ENCODE measurements around the gene PPFIA1. TPM values are rescaled to one million over a fixed set of nuclear protein-coding genes. Genes with fewer than 3 reads are reported as not detected.

PPFIA1 gene
- total RNA-seq, 1 donor from 2014 or later, result 45.3 TPM

DNA sequence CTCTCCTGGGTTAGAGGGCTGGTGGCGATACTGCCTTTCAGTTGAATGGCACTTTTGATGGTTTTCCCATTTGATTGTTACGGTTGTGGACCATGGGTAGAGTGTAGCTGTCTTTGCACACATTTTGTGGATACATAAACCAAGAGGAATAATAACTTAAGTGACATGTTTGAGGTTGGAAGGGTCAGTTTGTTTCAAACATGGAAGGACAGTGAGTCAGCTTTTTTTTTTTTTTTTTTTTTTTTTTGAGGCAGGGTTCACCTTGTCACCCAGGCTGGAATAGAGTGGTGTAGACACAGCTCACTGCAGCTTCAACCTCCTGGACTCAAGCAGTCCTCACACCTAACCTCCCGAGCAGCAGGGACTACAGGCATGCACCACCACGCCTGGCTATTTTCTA is 41.1 kb downstream of the PPFIA1 start:
- intact Hi-C loops (cut with micrococcal nuclease), result no loop called here
- DNase-seq, result no peak
- no peak overlapping the region for H3K4me3 ChIP-seq

DNA sequence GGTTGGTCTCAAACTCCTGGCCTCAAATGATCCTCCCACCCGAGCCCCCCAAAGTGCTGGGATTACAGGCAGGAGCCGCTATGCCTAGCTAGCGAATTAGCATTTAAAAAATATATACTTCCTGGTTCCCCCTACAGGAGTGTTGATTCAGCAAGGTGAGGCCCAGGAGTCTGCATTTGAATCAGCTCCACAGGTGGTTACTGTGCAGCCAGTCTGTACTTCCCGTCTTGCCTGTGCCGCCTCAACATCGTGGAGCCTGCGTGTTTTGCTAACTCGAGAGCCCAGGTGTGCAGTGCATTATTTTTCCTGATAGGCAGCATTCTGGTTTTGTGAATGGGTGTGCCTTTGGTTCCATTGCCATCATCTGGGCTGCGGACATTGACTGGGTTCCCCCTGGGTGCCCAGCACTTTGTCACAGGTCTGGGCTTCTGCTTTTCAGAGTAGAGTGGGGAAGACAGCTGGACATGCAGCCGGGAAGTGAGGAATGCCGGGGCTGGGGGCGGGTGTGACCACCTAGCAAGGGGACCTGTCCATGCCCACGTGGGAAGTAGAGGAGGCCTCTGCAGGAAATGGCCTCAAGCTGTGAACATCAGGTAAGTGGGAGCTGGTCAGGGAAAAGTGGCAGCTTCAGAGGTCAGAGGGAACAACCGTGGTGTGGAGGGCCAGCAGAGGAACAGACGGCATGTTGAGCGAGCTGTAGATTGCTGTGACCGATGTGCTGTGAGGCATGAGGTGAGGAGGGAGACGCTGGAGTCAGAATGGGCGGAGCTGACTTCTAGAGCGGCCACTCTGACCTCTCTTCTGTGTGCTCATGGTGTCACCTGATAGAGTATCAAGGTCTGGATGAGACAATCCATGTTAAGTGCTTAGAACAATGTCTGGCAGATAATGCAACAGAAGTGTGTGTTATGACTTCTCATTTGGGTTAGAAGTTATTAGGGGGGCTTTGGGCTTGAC is 42.2 kb downstream of the PPFIA1 start:
- intact Hi-C loops (cut with micrococcal nuclease), result no loop called here
- TF ChIP-seq, protein P1, sequence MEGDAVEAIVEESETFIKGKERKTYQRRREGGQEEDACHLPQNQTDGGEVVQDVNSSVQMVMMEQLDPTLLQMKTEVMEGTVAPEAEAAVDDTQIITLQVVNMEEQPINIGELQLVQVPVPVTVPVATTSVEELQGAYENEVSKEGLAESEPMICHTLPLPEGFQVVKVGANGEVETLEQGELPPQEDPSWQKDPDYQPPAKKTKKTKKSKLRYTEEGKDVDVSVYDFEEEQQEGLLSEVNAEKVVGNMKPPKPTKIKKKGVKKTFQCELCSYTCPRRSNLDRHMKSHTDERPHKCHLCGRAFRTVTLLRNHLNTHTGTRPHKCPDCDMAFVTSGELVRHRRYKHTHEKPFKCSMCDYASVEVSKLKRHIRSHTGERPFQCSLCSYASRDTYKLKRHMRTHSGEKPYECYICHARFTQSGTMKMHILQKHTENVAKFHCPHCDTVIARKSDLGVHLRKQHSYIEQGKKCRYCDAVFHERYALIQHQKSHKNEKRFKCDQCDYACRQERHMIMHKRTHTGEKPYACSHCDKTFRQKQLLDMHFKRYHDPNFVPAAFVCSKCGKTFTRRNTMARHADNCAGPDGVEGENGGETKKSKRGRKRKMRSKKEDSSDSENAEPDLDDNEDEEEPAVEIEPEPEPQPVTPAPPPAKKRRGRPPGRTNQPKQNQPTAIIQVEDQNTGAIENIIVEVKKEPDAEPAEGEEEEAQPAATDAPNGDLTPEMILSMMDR (IDR thresholded peaks at IDR 0.05; ENCODE audit: borderline replicate concordance), result no peak
- H3K27ac ChIP-seq (replicated peaks), result no peak overlapping the region
- no peaks in the 10 kb centered on the region for H3K9me3 ChIP-seq (replicated peaks)
- peaks cover 18% of the 10 kb centered on the region for H3K4me1 ChIP-seq
- H3K4me3 ChIP-seq, result no peak overlapping the region
- DNase-seq, result no peak
- H3K36me3 ChIP-seq, result peaks cover 4% of the 10 kb centered on the region
- H3K27me3 ChIP-seq (ENCODE audit: low read depth), result no peaks in the 10 kb centered on the region

More for the DNA sequence above, 41.1 kb downstream of the PPFIA1 start:
- peaks cover 24% of the 10 kb centered on the region for H3K4me1 ChIP-seq
- H3K27ac ChIP-seq (replicated peaks), result no peak overlapping the region
- TF ChIP-seq, protein P1 (IDR thresholded peaks at IDR 0.05; ENCODE audit: borderline replicate concordance), result no peak
- no peaks in the 10 kb centered on the region for H3K9me3 ChIP-seq (replicated peaks)
- no peaks in the 10 kb centered on the region for H3K27me3 ChIP-seq (ENCODE audit: low read depth)
- peaks cover 4% of the 10 kb centered on the region for H3K36me3 ChIP-seq

DNA sequence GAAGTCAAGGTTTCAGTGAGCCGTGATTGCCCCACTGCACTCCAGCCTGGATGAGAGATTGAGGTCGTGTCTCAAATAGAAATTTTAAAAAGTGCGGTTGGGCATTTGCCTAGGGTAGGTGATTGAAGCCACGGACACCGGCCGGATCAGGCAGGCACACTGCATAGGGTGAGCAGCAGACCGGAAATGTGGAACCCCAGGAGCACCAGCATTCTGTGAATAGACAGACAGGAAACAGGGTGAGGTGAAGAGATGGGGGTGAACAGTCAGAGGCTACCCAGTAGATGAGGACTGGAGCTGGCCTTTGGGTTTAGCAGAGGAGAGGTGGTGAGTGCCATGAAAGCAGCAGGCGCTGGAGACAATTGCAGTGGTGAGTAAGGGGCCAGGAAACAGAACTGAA is 43.5 kb downstream of the PPFIA1 start:
- Histone ChIP-seq H3K4me1 (peaks cover 17% of the 10 kb centered on the region), H3K4me3 (no peak overlapping the region), H3K9me3 (replicated peaks) (no peaks in the 10 kb centered on the region), H3K27me3 (ENCODE audit: low read depth) (no peaks in the 10 kb centered on the region), H3K36me3 (peaks cover 9% of the 10 kb centered on the region), H3K27ac (replicated peaks) (no peak overlapping the region)
- TF ChIP-seq, protein P1 (IDR thresholded peaks at IDR 0.05; ENCODE audit: borderline replicate concordance), result no peak
- DNase-seq, result no peak
- intact Hi-C loops (cut with micrococcal nuclease), result no loop called here

DNA sequence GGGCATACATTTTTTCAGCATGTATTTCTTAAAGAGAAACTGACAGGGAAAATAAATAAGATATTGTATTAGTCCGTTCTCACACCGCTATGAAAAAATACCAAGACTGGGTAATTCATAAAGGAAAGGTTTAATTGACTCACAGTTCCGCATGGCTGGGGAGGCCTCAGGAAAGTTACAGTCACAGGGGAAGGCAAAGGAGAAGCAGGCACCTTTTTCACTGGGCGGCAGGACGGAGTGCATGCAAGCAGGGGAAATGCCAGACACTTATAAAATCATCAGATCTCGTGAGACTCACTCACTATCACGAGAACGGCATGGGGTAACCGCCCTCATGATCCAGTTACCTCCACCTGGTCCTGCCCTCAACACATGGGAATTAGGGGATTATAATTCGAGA is 44.2 kb downstream of the PPFIA1 start:
- no peak for DNase-seq
- TF ChIP-seq, protein P1 (IDR thresholded peaks at IDR 0.05; ENCODE audit: borderline replicate concordance), result no peak
- intact Hi-C loops (cut with micrococcal nuclease), result no loop called here
- Histone ChIP-seq H3K4me1 (peaks cover 25% of the 10 kb centered on the region), H3K4me3 (no peak overlapping the region), H3K36me3 (peaks cover 14% of the 10 kb centered on the region), H3K27me3 (ENCODE audit: low read depth) (no peaks in the 10 kb centered on the region), H3K9me3 (replicated peaks) (no peaks in the 10 kb centered on the region), H3K27ac (replicated peaks) (no peak overlapping the region)

DNA sequence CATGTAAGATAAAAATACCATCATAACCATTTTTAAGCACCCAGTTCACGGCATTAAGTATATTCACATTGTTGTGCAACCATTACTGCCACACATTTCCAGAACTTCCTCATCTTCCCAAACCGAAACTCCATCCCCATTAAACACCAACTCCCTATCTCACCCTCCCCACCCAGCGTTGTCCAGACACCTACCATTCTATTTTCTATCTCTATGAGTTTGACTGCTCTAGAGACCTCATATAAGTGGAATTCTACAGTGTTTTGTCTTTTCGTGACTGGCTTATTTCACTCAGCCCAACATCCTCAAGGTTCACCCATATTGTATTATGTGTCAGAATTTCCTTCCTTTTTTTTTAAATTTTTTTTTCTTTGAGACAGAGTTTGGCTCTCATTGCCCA is 45.2 kb downstream of the PPFIA1 start:
- Histone ChIP-seq H3K27ac (replicated peaks) (no peak overlapping the region), H3K4me1 (peaks cover 35% of the 10 kb centered on the region), H3K36me3 (peaks cover 18% of the 10 kb centered on the region), H3K4me3 (no peak overlapping the region), H3K27me3 (ENCODE audit: low read depth) (no peaks in the 10 kb centered on the region), H3K9me3 (replicated peaks) (no peaks in the 10 kb centered on the region)
- DNase-seq, result no peak
- intact Hi-C loops (cut with micrococcal nuclease), result no loop called here
- TF ChIP-seq, protein P1 (IDR thresholded peaks at IDR 0.05; ENCODE audit: borderline replicate concordance), result no peak
